CD4-positive, alpha-beta T cell treated with Interleukin-6 at 100 ng/mL for 8 hours (primary cell): ENCODE results near the gene ADM2.

Experiments used
- DNase-seq: peaks from one replicate; pipeline ENCODE4 v3.0.0-alpha.2; 2020; ENCODE audit warnings: mixed read lengths, low spot score

ADM2 gene

GRCh38 chr22:50445071-50445879, 36.1 kb upstream of the ADM2 start:
- peak; percentile 22 for DNase-seq

- no peak for DNase-seq
Measured at GRCh38 chr22:50445880-50446707, 35.2 kb upstream of the ADM2 start.

GRCh38 chr22:50446708-50447575, 34.4 kb upstream of the ADM2 start:
- DNase-seq: no peak

GRCh38 chr22:50447576-50448551, 33.5 kb upstream of the ADM2 start:
- DNase-seq: no peak

- DNase-seq: no peak
Measured at GRCh38 chr22:50452649-50453048, 28.7 kb upstream of the ADM2 start.

- DNase-seq: no peak
Measured at GRCh38 chr22:50454556-50455075, 26.7 kb upstream of the ADM2 start.

GRCh38 chr22:50455201-50455600, 26.1 kb upstream of the ADM2 start:
- DNase-seq: no peak

- no peak for DNase-seq
Measured at GRCh38 chr22:50456026-50456425, 25.3 kb upstream of the ADM2 start.

GRCh38 chr22:50456466-50457234, 24.7 kb upstream of the ADM2 start:
- DNase-seq: no peak

- no peak for DNase-seq
Measured at GRCh38 chr22:50459016-50459415, 22.3 kb upstream of the ADM2 start.

GRCh38 chr22:50459496-50460140, 21.7 kb upstream of the ADM2 start:
- no peak for DNase-seq

- no peak for DNase-seq
Measured at GRCh38 chr22:50460938-50461337, 20.4 kb upstream of the ADM2 start.

GRCh38 chr22:50461536-50461935, 19.8 kb upstream of the ADM2 start:
- no peak for DNase-seq

- no peak for DNase-seq
Measured at GRCh38 chr22:50461979-50462540, 19.3 kb upstream of the ADM2 start.

- no peak for DNase-seq
Measured at GRCh38 chr22:50463188-50463900, 18.0 kb upstream of the ADM2 start.

- DNase-seq: no peak
Measured at GRCh38 chr22:50464451-50464850, 16.9 kb upstream of the ADM2 start.

GRCh38 chr22:50465066-50465930, 16.0 kb upstream of the ADM2 start:
- no peak for DNase-seq

- DNase-seq: no peak
Measured at GRCh38 chr22:50467341-50467740, 14.0 kb upstream of the ADM2 start.
